ENCODE data around the gene P2RY6. TPM values are rescaled to one million over a fixed set of nuclear protein-coding genes. Genes with fewer than 3 reads are reported as not detected.

Gene P2RY6
- total RNA-seq, 4 donors from 2014 or later = 0.63 to 3.3 (median 0.90) TPM; not detected in 1

- no peak for TF ChIP-seq CTCF (IDR thresholded peaks at IDR 0.05)
- TF ChIP-seq POLR2A (IDR thresholded peaks at IDR 0.05) = no peak
- no peak for TF ChIP-seq EP300 (IDR thresholded peaks at IDR 0.05)
- 60 to 66% methylated on average over 5 of the region's 5 CpGs for WGBS, 2 donors
- DNase-seq (ENCODE audit: low spot score in 2 of 2) = no peak
- peaks cover 0 to 26% (median 8%) of the 10 kb centered on the region in 4 donors for H3K4me1 ChIP-seq
- no peak overlapping the region for H3K4me3 ChIP-seq
- no peaks in the 10 kb centered on the region for H3K9me3 ChIP-seq
- H3K27ac ChIP-seq = peak overlapping the region in 3 of 4 donors; percentile 59 to 74 (median 64)
- no peaks in the 10 kb centered on the region for H3K36me3 ChIP-seq
- no peaks in the 10 kb centered on the region for H3K27me3 ChIP-seq
Observed at GRCh38 chr11:73288192-73288872, 16.2 kb downstream of the P2RY6 start.

- Histone ChIP-seq H3K9me3 (no peaks in the 10 kb centered on the region), H3K4me3 (peak overlapping the region in 3 of 4 donors; percentile 18 to 30 (median 25)), H3K27me3 (no peaks in the 10 kb centered on the region), H3K27ac (peak overlapping the region in 3 of 4 donors; percentile 59 to 74 (median 64)), H3K4me1 (peaks cover 0 to 26% (median 8%) of the 10 kb centered on the region in 4 donors), H3K36me3 (no peaks in the 10 kb centered on the region)
- peak in 1 of 2 donors; percentile 65 for DNase-seq (ENCODE audit: low spot score in 2 of 2)
- 10 to 11% methylated on average over 17 of the region's 17 CpGs for WGBS, 2 donors
- TF ChIP-seq EP300 (IDR thresholded peaks at IDR 0.05) (peak in 1 of 2 donors; percentile 32), POLR2A (IDR thresholded peaks at IDR 0.05) (no peak), CTCF (IDR thresholded peaks at IDR 0.05) (peak; percentile 90 to 95 (median 93))
Observed at GRCh38 chr11:73288873-73289707, 17.0 kb downstream of the P2RY6 start.

GRCh38 chr11:73290536-73290935 lies 18.4 kb downstream of the P2RY6 start:
- H3K9me3 ChIP-seq = no peaks in the 10 kb centered on the region
- H3K36me3 ChIP-seq = no peaks in the 10 kb centered on the region
- H3K4me3 ChIP-seq = no peak overlapping the region
- DNase-seq (ENCODE audit: low spot score in 2 of 2) = no peak
- TF ChIP-seq EP300 (IDR thresholded peaks at IDR 0.05) (no peak), CTCF (IDR thresholded peaks at IDR 0.05) (no peak), POLR2A (IDR thresholded peaks at IDR 0.05) (no peak)
- H3K4me1 ChIP-seq = peaks cover 0 to 26% (median 8%) of the 10 kb centered on the region in 4 donors
- H3K27me3 ChIP-seq = no peaks in the 10 kb centered on the region
- no peak overlapping the region for H3K27ac ChIP-seq
- WGBS, 2 donors = 89 to 97% methylated on average over 4 of the region's 4 CpGs

- Histone ChIP-seq H3K4me3 (no peak overlapping the region), H3K4me1 (peaks cover 0 to 26% (median 8%) of the 10 kb centered on the region in 4 donors), H3K27ac (no peak overlapping the region), H3K36me3 (no peaks in the 10 kb centered on the region), H3K27me3 (no peaks in the 10 kb centered on the region), H3K9me3 (no peaks in the 10 kb centered on the region)
- no peak for DNase-seq (ENCODE audit: low spot score in 2 of 2)
- WGBS, 2 donors = 90 to 93% methylated on average over 3 of the region's 3 CpGs
- no peak for TF ChIP-seq EP300 (IDR thresholded peaks at IDR 0.05)
- no peak for TF ChIP-seq CTCF (IDR thresholded peaks at IDR 0.05)
- TF ChIP-seq POLR2A (IDR thresholded peaks at IDR 0.05) = no peak
Observed at GRCh38 chr11:73291196-73291595, 19.1 kb downstream of the P2RY6 start.
